Cardiac fibroblast (primary cell): Measurements from ENCODE around the gene CCDC149.
A peak's percentile ranks its signal among the peaks of the same experiment; 100 is the strongest.

Experiments
- DNase-seq, 2 donors: peaks; one replicate each; pipeline versions ENCODE4 v3.0.0 to v3.0.0-alpha.2; 2010; ENCODE audit warnings: low read depth in 2 of 2
- H3K4me3 ChIP-seq, 2 donors: replicated peaks in 1 of 2; 1 replicate in 1 of 2; 2 replicates in 1 of 2; pipeline ENCODE4 v1.5.1; 2011; ENCODE audit warnings: low read depth in 2 of 2, low read length in 2 of 2, mild to moderate bottlenecking in 2 of 2, moderate library complexity in 1 of 2
- CTCF ChIP-seq: IDR thresholded peaks from one replicate; pipeline ENCODE4 v1.5.1; 2011; ENCODE audit warnings: low read depth, mild to moderate bottlenecking, low read length, inconsistent platforms

CCDC149 gene

GRCh38 chr4:24794916-24795665 is 117.8 kb downstream of the CCDC149 start, which contains the start of gene SOD3:
SOD3 (plus strand) TSS chr4:24795573; CDS start chr4:24799522, 3,949 bp downstream.
- peak within 1 kb of the TSS; percentile 32 to 34 for H3K4me3 ChIP-seq
- no peak for TF ChIP-seq CTCF
- DNase-seq: peak; percentile 86 to 93

GRCh38 chr4:24794480-24794879 is 118.4 kb downstream of the CCDC149 start:
- H3K4me3 ChIP-seq: no peak overlapping the region
- peak; percentile 66 to 78 for DNase-seq
- TF ChIP-seq CTCF: no peak

- no peak overlapping the region for H3K4me3 ChIP-seq
- no peak for TF ChIP-seq CTCF
- DNase-seq: no peak
Observed at GRCh38 chr4:24794051-24794450, 118.8 kb downstream of the CCDC149 start.

GRCh38 chr4:24793219-24794005 is 119.4 kb downstream of the CCDC149 start:
- TF ChIP-seq CTCF: peak; percentile 27
- DNase-seq: peak in 1 of 2 donors; percentile 37
- H3K4me3 ChIP-seq: no peak overlapping the region

- H3K4me3 ChIP-seq: no peak overlapping the region
- DNase-seq: no peak
- TF ChIP-seq CTCF: no peak
Observed at GRCh38 chr4:24792552-24792951, 120.3 kb downstream of the CCDC149 start.

- no peak for TF ChIP-seq CTCF
- H3K4me3 ChIP-seq: no peak overlapping the region
- no peak for DNase-seq
Observed at GRCh38 chr4:24791043-24791442, 121.8 kb downstream of the CCDC149 start.
